Measurements from ENCODE around the gene NR4A3.

Gene NR4A3

GRCh38 chr9:99813739-99814138 lies 7.9 kb upstream of the NR4A3 start:
- DNase-seq (ENCODE audit: low read depth): no peak
- TF ChIP-seq CTCF (IDR thresholded peaks at IDR 0.05; ENCODE audit: insufficient read depth, low read depth, low read length, missing control alignments): no peak
- H3K4me3 ChIP-seq (ENCODE audit: low read length): no peak overlapping the region

GRCh38 chr9:99814359-99814758 lies 7.3 kb upstream of the NR4A3 start:
- no peak for TF ChIP-seq CTCF (IDR thresholded peaks at IDR 0.05; ENCODE audit: insufficient read depth, low read depth, low read length, missing control alignments)

GRCh38 chr9:99816392-99816791 lies 5.3 kb upstream of the NR4A3 start:
- TF ChIP-seq CTCF (IDR thresholded peaks at IDR 0.05; ENCODE audit: insufficient read depth, low read depth, low read length, missing control alignments): no peak
- H3K4me3 ChIP-seq (ENCODE audit: low read length): no peak overlapping the region
- no peak for DNase-seq (ENCODE audit: low read depth)

More at GRCh38 chr9:99814359-99814758, 7.3 kb upstream of the NR4A3 start:
- H3K4me3 ChIP-seq (ENCODE audit: low read length): no peak overlapping the region
- no peak for DNase-seq (ENCODE audit: low read depth)

- no peak overlapping the region for H3K4me3 ChIP-seq (ENCODE audit: low read length)
- no peak for DNase-seq (ENCODE audit: low read depth)
Measured at GRCh38 chr9:99818500-99818899, 3.2 kb upstream of the NR4A3 start.

GRCh38 chr9:99819123-99819855 lies 2.4 kb upstream of the NR4A3 start:
- H3K4me3 ChIP-seq (ENCODE audit: low read length): peak overlapping the region; percentile 69
- no peak for TF ChIP-seq CTCF (IDR thresholded peaks at IDR 0.05; ENCODE audit: insufficient read depth, low read depth, low read length, missing control alignments)
- peak; percentile 83 for DNase-seq (ENCODE audit: low read depth)

More at GRCh38 chr9:99818500-99818899, 3.2 kb upstream of the NR4A3 start:
- no peak for TF ChIP-seq CTCF (IDR thresholded peaks at IDR 0.05; ENCODE audit: insufficient read depth, low read depth, low read length, missing control alignments)

- peak; percentile 89 for DNase-seq (ENCODE audit: low read depth)
- H3K4me3 ChIP-seq (ENCODE audit: low read length): peak overlapping the region; percentile 69
- TF ChIP-seq CTCF (IDR thresholded peaks at IDR 0.05; ENCODE audit: insufficient read depth, low read depth, low read length, missing control alignments): peak; percentile 10
Measured at GRCh38 chr9:99819856-99820684, 1.6 kb upstream of the NR4A3 start.

Data from epithelial cell of esophagus (primary cell).